HEK293 (cell line): ENCODE results near the gene PDE4D.

Source experiments
- CTCF ChIP-seq: fragments of 450-650 bp; formaldehyde crosslinking; IDR thresholded peaks from 2 replicates; pipeline ENCODE4 v1.5.1; 2016; ENCODE audit warnings: missing biosample characterization, missing genetic modification characterization
- MYNN ChIP-seq: fragments of 450-650 bp; formaldehyde crosslinking; IDR thresholded peaks from 2 replicates; pipeline ENCODE4 v1.5.1; 2016; ENCODE audit warnings: missing biosample characterization, missing genetic modification characterization, borderline replicate concordance
- PBX3 ChIP-seq: sonication (generic); formaldehyde crosslinking; IDR thresholded peaks from 2 replicates; pipeline ENCODE4 v1.8.1; 2022; ENCODE audit warnings: mild to moderate bottlenecking, moderate library complexity, missing genetic modification reagents
- SCRT2 ChIP-seq: fragments of 450-650 bp; formaldehyde crosslinking; IDR thresholded peaks from 2 replicates; pipeline ENCODE4 v1.5.1; 2016; ENCODE audit warnings: missing biosample characterization, missing genetic modification characterization
- ZNF10 ChIP-seq: fragments of 450-650 bp; formaldehyde crosslinking; IDR thresholded peaks from 2 replicates; pipeline ENCODE4 v1.5.1; 2017; ENCODE audit warnings: missing biosample characterization, missing genetic modification characterization
- ZNF274 ChIP-seq, 2 experiments: fragments of 200-500 bp in 1 of 2; fragments of 450-650 bp in 1 of 2; sonication (Bioruptor generic) in 1 of 2; formaldehyde crosslinking in 1 of 2; IDR thresholded peaks; 2 replicates each; pipeline versions ENCODE4 v1.5.1 to v1.6.1; 2014 to 2016; ENCODE audit warnings: borderline replicate concordance in 1 of 2, inconsistent platforms in 1 of 2, low read length in 1 of 2, missing biosample characterization in 1 of 2, missing genetic modification characterization in 1 of 2
- ZNF335 ChIP-seq: fragments of 450-650 bp; formaldehyde crosslinking; conservative IDR thresholded peaks from 2 replicates; pipeline ENCODE4 v1.5.1; 2016; ENCODE audit warnings: missing biosample characterization, missing genetic modification characterization
- ZNF362 ChIP-seq: fragments of 450-650 bp; formaldehyde crosslinking; IDR thresholded peaks from 2 replicates; pipeline ENCODE4 v1.5.1; 2016; ENCODE audit warnings: missing biosample characterization, missing genetic modification characterization
- ZNF366 ChIP-seq: fragments of 450-650 bp; formaldehyde crosslinking; conservative IDR thresholded peaks from 2 replicates; pipeline ENCODE4 v1.5.1; 2016; ENCODE audit warnings: missing biosample characterization, missing genetic modification characterization
- ZNF571 ChIP-seq: fragments of 450-650 bp; formaldehyde crosslinking; IDR thresholded peaks from 2 replicates; pipeline ENCODE4 v1.5.0; 2017; ENCODE audit warnings: missing biosample characterization, missing genetic modification characterization
- ZNF658 ChIP-seq: fragments of 450-650 bp; formaldehyde crosslinking; IDR thresholded peaks from 2 replicates; pipeline ENCODE4; 2016; ENCODE audit warnings: missing biosample characterization, missing genetic modification characterization
- TF ChIP-seq, protein P1 (sequence below): fragments of 450-650 bp; formaldehyde crosslinking; optimal IDR thresholded peaks from 2 replicates; pipeline ENCODE3; 2016; ENCODE audit warnings: missing biosample characterization, mild to moderate bottlenecking, missing genetic modification characterization

- TF ChIP-seq, protein P1, sequence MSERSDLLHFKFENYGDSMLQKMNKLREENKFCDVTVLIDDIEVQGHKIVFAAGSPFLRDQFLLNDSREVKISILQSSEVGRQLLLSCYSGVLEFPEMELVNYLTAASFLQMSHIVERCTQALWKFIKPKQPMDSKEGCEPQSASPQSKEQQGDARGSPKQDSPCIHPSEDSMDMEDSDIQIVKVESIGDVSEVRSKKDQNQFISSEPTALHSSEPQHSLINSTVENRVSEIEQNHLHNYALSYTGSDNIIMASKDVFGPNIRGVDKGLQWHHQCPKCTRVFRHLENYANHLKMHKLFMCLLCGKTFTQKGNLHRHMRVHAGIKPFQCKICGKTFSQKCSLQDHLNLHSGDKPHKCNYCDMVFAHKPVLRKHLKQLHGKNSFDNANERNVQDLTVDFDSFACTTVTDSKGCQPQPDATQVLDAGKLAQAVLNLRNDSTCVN (tag by site-specific recombination), result no peak
- TF ChIP-seq ZNF10 (tag by site-specific recombination) (no peak), CTCF (no peak), MYNN (no peak), SCRT2 (tag by site-specific recombination) (no peak), ZNF658 (tag by site-specific recombination) (no peak), ZNF366 (tag by site-specific recombination) (no peak), ZNF274 (IDR thresholded peaks at IDR 0.05; ENCODE audit: low read length) (no peak), ZNF274 (tag by site-specific recombination; IDR thresholded peaks at IDR 0.05; ENCODE audit: borderline replicate concordance) (no peak), ZNF571 (tag by site-specific recombination) (no peak), PBX3 (CRISPR knock-in tag) (no peak), ZNF335 (no peak), ZNF362 (tag by site-specific recombination) (no peak)
Measured at GRCh38 chr5:59616413-59616812, 277.1 kb downstream of the PDE4D start.
